ENCODE results near the gene FAM149B1. TPM values are rescaled to one million over a fixed set of nuclear protein-coding genes. Genes with fewer than 3 reads are reported as not detected.

FAM149B1 gene
- total and polyA plus RNA-seq, 2 of the 13 experiments (the other 11 are each of a cell fraction or from before 2014, with no cell fraction given), result 9.3 to 16.8 TPM

GRCh38 chr10:73131913-73132686, 35.8 kb upstream of the FAM149B1 start (continued):
- no peak for TF ChIP-seq ZNF646 (CRISPR knock-in tag; IDR thresholded peaks at IDR 0.05)
- 0 out of 2 replicates have a peak, but pooled peaks have one; percentile 55 for TF ChIP-seq ZNF580 (CRISPR knock-in tag; IDR thresholded peaks at IDR 0.05; ENCODE audit: borderline replicate concordance, low read depth)
- TF ChIP-seq ZNF124 (CRISPR knock-in tag; IDR thresholded peaks at IDR 0.05), result peak; percentile 26; the same call in 1 of the 2 replicates
- TF ChIP-seq, protein P1, sequence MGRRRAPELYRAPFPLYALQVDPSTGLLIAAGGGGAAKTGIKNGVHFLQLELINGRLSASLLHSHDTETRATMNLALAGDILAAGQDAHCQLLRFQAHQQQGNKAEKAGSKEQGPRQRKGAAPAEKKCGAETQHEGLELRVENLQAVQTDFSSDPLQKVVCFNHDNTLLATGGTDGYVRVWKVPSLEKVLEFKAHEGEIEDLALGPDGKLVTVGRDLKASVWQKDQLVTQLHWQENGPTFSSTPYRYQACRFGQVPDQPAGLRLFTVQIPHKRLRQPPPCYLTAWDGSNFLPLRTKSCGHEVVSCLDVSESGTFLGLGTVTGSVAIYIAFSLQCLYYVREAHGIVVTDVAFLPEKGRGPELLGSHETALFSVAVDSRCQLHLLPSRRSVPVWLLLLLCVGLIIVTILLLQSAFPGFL (CRISPR knock-in tag; IDR thresholded peaks at IDR 0.05), result no peak
- peak in 1 of 2 experiments; percentile 92; a peak in 2 of 4 replicates for TF ChIP-seq EP300 (IDR thresholded peaks at IDR 0.05; ENCODE audit: low read depth in 2 of 2, low read length in 2 of 2)
- TF ChIP-seq EP300 (CRISPR knock-in tag; IDR thresholded peaks at IDR 0.05; ENCODE audit: borderline replicate concordance), result peak; percentile 92
- TF ChIP-seq ZNF670 (CRISPR knock-in tag; IDR thresholded peaks at IDR 0.05; ENCODE audit: borderline replicate concordance), result no peak
- peak; percentile 86; the same call in 1 of the 2 replicates for TF ChIP-seq NFIC (IDR thresholded peaks at IDR 0.05; ENCODE audit: low read length)
- peak; percentile 57; the same call in 1 of the 2 replicates for TF ChIP-seq CEBPB (IDR thresholded peaks at IDR 0.05; ENCODE audit: borderline replicate concordance, low read depth, low read length)
- peak; percentile 95 for TF ChIP-seq MED1 (CRISPR knock-in tag; IDR thresholded peaks at IDR 0.05)
- peak; percentile 90 for TF ChIP-seq FOXP4 (CRISPR knock-in tag; IDR thresholded peaks at IDR 0.05)
- TF ChIP-seq POGZ (CRISPR knock-in tag; IDR thresholded peaks at IDR 0.05), result 0 out of 2 replicates have a peak, but pooled peaks have one; percentile 18
- TF ChIP-seq NCOA2 (CRISPR knock-in tag; IDR thresholded peaks at IDR 0.05), result peak; percentile 96
- peak; percentile 49; the same call in 1 of the 2 replicates for TF ChIP-seq ELF3 (CRISPR knock-in tag; IDR thresholded peaks at IDR 0.05)
- TF ChIP-seq, protein P2, sequence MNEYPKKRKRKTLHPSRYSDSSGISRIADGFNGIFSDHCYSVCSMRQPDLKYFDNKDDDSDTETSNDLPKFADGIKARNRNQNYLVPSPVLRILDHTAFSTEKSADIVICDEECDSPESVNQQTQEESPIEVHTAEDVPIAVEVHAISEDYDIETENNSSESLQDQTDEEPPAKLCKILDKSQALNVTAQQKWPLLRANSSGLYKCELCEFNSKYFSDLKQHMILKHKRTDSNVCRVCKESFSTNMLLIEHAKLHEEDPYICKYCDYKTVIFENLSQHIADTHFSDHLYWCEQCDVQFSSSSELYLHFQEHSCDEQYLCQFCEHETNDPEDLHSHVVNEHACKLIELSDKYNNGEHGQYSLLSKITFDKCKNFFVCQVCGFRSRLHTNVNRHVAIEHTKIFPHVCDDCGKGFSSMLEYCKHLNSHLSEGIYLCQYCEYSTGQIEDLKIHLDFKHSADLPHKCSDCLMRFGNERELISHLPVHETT (CRISPR knock-in tag; conservative IDR thresholded peaks at IDR 0.05), result peak; percentile 81; the same call in 1 of the 2 replicates
- TF ChIP-seq SOX13 (IDR thresholded peaks at IDR 0.05), result no peak
- peak in 1 of 2 experiments; percentile 91; a peak in 2 of 4 replicates for TF ChIP-seq SOX13 (CRISPR knock-in tag; conservative IDR thresholded peaks at IDR 0.05 in 1 of 2, IDR thresholded peaks at IDR 0.05 in 1 of 2)

Measured in HepG2 (cell line).